Stimulated activated CD8-positive, alpha-beta memory T cell treated with anti-CD3 and anti-CD28 coated beads, Interleukin-12 subunit alpha, Interleukin-12 subunit beta, amount 100 ng/mL, for 24 hours (primary cell): ENCODE results near the gene GMCL2.
A peak's percentile ranks its signal among the peaks of the same experiment; 100 is the strongest.
"Not testable (repeated sequence)": the region's sequence is repeated elsewhere in the genome, so short reads cannot be mapped to it uniquely, and the experiment has no call there.

Experiments
- DNase-seq: peaks from one replicate; pipeline ENCODE4 v3.0.0-alpha.2; 2020; ENCODE audit errors: extremely low read depth

GMCL2 gene

GRCh38 chr5:178187014-178187413 lies at the start of gene GMCL2:
Gene GMCL2 (minus strand): TSS chr5:178187371. CDS start chr5:178187299, 72 bp downstream.
- no peak for DNase-seq

GRCh38 chr5:178236679-178237078 lies 49.5 kb upstream of the GMCL2 start:
- DNase-seq, result no peak

DNA sequence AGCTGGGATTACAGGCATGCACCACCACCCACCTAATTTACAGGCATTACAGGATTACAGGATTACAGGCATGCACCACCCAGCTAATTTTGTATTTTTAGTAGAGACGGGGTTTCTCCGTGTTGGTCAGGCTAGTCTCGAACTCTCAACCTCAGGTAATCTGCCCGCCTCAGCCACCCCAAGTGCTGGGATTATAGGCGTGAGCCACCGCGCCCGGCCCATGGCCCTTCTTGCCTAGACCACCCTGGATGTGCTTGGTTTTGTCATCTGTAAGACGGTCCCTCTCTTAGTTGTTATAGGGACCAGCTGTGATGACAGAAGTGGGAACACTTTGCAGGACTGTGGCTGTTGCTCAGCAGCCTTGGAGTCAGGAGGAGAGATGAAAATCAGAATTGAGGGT lies 49.0 kb upstream of the GMCL2 start:
- DNase-seq, result no peak

DNA sequence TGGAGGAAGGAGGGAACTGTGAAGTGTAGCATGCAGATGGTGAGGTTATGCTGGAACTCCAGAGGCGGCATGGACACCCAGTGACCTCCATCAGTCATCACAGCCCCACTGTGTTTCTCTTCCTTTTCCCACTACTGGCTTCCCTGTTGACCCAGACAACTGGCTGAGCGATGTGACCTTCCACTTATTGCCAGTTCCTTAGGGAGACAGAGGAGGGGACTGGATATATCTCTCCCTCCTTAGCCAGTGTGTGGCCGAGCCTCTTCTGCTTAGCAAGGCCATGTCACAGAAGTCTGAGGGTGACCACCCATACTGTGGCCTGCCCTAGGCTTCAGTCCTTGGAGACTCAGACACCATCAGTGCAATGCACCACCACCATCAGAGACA lies 48.4 kb upstream of the GMCL2 start:
- no peak for DNase-seq

DNA sequence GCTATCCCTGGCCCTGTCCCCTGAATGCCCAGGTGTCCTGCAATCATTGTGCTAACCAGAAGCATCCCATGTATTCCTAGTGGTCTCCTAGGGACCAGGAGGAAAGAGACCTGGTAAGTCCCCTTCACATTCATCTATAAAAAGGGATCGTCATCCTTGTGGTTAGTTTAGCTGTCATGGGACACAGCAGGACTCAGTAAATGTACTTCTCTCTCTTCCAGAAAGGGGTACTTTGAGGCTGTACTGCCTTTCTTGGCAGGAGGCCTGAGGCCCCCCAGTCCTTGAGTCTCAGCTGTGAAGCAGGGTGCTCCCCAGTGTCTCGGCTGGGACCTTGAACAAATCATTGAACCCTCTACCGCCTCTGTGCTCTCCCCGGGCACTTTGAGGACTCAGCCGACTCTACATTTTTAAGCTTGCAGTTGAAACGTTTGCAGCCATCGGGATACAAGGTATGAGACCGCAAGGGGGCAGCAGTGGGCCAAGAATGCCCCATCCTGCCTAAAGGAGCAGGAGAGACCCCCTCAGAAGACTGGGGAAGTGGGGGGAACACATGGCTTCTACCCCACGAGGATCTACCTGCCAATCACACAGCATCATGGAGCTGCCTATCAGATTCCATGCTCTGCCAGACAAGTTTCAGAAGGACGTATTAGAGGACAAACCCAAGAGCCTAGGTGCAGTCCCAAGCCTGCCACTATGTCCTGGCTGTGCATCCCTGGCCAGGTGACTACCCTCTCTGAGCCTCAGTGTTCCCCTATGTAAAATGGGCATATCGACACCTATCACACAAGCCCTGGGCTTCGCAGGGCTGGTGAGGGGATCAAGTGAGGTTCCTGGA lies 47.8 kb upstream of the GMCL2 start:
- DNase-seq, result peak; percentile 53

GRCh38 chr5:178234121-178234749 lies 47.1 kb upstream of the GMCL2 start:
- DNase-seq, result no peak

GRCh38 chr5:178232920-178233429 lies 45.8 kb upstream of the GMCL2 start:
- no peak for DNase-seq

- DNase-seq, result peak; percentile 42
Measured at GRCh38 chr5:178232124-178232919, 45.2 kb upstream of the GMCL2 start, which contains the start of gene PHYKPL. Gene PHYKPL (minus strand): TSS chr5:178232802. CDS start chr5:178232550, 252 bp downstream.

DNA sequence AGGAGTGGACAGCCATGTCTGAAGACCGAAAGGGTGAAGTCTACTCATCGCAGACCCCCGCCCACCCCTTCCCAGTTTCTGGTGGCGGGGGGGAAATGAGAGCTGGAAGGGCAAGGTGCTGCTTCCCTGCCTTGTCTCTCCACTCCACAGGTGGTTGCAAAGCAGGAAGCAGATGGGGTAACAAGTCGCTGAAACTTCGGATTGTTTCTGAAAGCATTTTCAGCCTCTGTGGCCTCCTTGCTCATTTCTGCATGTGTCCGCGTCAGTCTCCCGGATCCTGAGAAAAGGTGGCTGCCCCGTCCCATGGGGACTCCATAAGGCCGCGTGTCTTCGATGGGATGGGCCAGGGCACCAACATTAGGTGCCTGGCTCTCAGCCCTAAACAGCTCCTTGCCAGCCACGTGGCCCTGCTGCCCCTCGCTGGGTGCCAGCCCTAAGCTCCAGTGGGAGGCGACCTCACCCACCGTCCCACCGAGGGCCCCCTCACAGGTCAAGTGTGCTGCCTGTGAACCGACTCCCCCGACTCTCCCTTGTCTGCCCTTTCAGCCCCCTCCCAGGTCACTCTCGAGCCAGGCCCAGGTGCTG lies 44.5 kb upstream of the GMCL2 start:
- no peak for DNase-seq

DNA sequence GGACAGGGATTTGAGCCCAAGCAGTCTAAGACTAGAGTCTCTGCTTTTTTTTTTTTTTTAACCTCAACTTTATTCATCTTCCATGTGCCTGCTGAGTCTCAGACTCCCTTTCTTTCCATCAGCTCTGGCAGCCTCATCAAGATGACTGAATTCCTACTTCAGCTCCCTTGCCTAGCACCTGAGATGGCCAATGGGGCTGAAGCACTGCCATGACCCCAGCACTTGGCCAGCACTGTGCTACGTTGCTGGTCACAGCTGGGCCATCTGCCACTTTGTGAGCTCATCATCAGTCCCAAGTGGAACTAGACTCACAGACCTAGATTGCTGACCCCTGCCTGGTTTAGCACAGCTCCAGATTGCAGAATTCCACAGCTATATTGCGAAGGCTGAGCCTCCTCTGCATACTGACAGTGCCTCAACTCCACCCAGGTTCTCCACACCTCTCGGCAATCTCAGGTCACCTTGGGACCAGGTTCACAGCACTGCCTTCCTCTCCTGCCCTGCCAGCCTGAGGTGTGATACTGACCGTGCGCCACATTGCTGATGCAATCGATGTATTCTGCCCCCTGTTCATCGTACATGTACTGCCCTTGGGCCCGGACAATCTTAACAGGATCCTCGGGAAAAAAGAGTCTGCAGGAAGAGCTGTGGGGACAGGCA lies 43.8 kb upstream of the GMCL2 start:
- no peak for DNase-seq

GRCh38 chr5:178229861-178230260 lies 42.7 kb upstream of the GMCL2 start:
- DNase-seq, result no peak

DNA sequence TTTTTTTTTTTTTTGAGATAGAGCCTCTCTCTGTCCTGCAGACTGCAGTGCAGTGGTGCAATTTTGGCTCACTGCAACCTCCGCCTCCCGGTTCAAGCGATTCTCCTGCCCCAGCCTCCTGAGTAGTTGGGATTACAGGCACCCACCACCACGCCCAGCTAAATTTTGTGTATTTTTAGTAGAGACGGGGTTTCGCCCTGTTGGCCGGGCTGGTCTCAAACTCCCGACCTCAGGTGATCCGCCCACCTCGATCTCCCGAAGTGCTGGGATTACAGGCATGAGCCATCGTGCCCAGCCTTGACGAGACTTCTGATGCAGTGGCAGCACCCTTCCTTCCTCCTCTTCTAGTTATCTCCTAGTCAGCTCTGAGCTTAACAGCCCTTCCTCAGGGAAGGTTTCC lies 41.9 kb upstream of the GMCL2 start:
- DNase-seq, result not testable (repeated sequence)

DNA sequence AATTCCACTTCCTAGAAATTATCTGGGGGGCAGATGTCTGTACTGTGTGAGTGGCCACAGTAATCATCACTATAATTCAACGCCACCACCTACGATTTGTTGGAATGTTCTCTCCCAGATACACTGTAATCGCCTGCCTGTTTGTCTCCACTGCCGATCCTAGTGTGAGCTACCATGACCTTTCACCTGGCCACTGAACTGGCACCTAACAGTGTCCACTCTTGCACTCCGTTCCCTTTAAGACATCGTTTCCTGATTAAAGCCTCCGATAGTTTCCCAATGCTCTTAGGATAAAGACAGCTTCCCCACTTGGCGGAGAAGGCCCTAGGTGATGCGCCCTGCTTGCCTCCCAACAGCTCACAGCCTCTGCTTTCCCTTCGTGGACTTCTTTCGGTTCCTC lies 41.4 kb upstream of the GMCL2 start:
- DNase-seq, result no peak

DNA sequence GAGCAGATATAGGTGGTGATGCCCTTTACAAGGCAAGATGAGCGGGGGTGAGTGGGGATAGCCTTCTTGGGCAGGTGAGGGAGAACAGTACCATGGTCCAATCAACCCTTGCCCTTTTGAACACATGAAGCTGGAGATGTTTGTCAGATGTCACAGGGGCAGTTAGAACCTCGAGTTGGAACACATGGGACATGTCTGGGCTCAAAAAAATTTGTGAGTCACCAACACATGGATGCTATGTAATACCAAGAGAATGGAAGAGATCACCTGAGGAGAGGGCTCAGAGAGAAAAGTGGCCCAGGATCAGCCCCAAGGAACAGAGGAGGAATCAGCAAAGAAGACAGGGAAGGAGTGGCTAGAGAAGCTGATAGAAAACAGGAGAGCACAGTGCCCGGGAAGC lies 40.8 kb upstream of the GMCL2 start:
- DNase-seq, result no peak

- DNase-seq, result no peak
Measured at GRCh38 chr5:178227138-178227659, 40.0 kb upstream of the GMCL2 start.

DNA sequence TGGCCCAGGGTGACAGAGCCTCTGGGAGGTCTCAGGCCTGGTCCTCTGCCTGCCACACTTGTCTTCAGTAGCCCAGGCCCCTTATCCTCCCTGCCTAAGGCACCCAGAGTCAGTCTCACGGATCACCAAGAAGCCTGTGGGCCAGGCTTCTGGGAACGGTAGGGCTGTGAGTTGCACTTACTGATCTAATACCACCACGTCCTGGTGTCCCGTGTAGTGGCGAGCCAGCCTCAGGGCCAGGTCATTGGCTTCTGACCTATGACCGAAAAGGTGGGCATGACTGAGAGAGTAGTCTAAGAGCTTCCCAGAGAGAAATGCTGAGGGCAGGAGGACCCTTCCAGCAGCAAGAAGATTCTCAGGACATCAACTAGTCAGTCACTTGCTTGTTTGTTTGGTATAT lies 38.0 kb upstream of the GMCL2 start:
- no peak for DNase-seq

- no peak for DNase-seq
Measured at GRCh38 chr5:178224403-178224802, 37.2 kb upstream of the GMCL2 start.

DNA sequence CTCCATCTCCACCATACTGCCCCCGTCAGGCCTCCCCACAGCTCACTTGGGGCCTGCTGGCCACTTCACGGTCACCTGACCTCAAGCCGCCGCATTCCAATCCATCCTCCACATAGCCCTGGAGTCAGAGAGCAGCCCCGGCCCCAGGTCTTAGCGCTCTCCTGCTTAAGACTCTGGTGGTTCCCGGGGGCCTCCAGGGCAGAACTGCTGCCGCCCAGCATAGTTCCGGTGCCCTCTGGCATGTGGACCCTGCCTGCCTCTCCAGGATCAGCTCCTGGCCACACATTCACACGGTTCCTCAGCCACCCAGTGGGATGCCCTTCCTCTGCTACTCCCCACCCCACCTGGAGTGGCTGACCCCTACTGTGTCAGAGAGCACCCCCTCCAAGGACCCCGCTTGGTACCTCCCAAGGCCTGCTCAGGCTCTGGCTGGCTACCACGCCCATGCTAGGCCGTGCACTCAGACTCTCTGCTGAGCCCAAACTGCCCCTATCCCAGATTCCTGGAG lies 36.7 kb upstream of the GMCL2 start:
- DNase-seq, result no peak

- DNase-seq, result no peak
Measured at GRCh38 chr5:178223196-178223773, 36.1 kb upstream of the GMCL2 start.

DNA sequence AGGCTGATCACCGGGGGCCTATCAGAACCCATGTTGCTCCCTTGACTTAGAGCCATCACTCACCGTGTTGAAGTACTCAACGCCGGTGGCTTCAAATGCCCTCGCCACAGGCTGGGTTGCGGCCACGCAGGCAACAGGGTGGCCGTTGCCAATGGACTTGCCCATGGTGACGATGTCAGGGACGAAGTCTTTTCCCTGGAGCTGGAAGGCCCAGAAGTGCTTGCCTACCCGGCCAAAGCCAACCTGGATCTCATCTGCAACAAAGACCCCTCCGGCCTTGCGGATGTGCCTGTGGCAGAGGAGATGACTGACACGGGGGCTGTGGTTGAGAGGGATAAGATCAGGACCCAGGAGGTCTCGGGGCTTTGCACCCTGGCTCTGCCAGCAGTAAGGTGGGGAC lies 35.1 kb upstream of the GMCL2 start:
- no peak for DNase-seq

DNA sequence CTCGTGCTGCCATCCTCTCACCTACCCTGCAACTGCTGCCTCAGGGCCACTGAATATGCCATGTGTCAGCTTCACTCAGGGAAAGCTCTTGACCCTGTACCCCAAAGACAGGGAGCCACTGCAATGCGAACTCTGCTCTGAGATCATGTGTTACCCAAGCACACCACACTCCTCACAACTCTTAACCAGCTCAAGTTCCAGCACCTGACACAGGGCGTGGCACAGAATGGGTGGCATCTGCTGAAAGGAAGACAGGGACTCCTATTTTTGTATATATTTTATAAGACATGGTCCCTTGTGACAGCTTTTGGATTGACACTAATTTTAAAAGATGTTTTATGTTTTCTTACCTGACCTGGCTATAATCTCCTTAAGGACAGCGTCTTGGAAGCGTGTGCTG lies 34.7 kb upstream of the GMCL2 start:
- DNase-seq, result no peak
